Testis (tissue), 3 donors: ENCODE results near the gene SKI. TPM values are rescaled to one million over a fixed set of nuclear protein-coding genes. Genes with fewer than 3 reads are reported as not detected.

Source experiments
- DNase-seq: peaks from one replicate; pipeline ENCODE4 v3.0.0-alpha.2; 2019
- H3K27ac ChIP-seq, 2 donors: fragments of 200-600 bp; sonication (generic); one replicate each; pipeline ENCODE4 v1.5.1; 2019
- H3K27me3 ChIP-seq: fragments of 200-600 bp; sonication (generic); one replicate; pipeline ENCODE4 v1.5.1; 2019
- H3K36me3 ChIP-seq: fragments of 200-600 bp; sonication (generic); one replicate; pipeline ENCODE4 v1.5.1; 2017; ENCODE audit warnings: low read depth; ENCODE audit errors: missing control alignments
- H3K4me1 ChIP-seq: fragments of 200-600 bp; sonication (generic); one replicate; pipeline ENCODE4 v1.5.1; 2019
- H3K4me3 ChIP-seq, 2 donors: fragments of 200-600 bp; sonication (generic); one replicate each; pipeline ENCODE4 v1.5.1; 2017 to 2019
- H3K9me3 ChIP-seq: fragments of 200-600 bp; sonication (generic); one replicate; pipeline ENCODE4 v1.5.1; 2017
- POLR2A ChIP-seq: fragments of 450-650 bp; IDR thresholded peaks from one replicate; pipeline ENCODE4 v1.6.1; 2017; ENCODE audit warnings: antibody characterized with exemption, mild to moderate bottlenecking, moderate library complexity
- WGBS, 2 donors: methylation state at CpG; one replicate each; pipeline ENCODE4 v1.1.5; 2018; 5-methylcytosine and 5-hydroxymethylcytosine counted together
- intact Hi-C: fragments of 100-400 bp; cut with DNase I; formaldehyde crosslinking; loops from one replicate; pipeline ENCODE4 v1.15.1; 2023; ENCODE audit warnings: low total_unique reads
- polyA plus RNA-seq: library from polyadenylated mRNA; stranded (reverse); fragments of 350-450 nt; fragmentation: Illumina TruSeq; extraction: RNeasy Lipid Tissue Mini Kit (QIAGEN cat#74804); gene quantifications from one replicate; pipeline ENCODE4 v1.2.3, GENCODE V29; 2014; ENCODE audit warnings: low read depth, low replicate concordance; ENCODE audit not compliant: insufficient read depth
- total RNA-seq, 2 donors: library from RNA; depleted of rRNA; stranded (reverse); fragments of >200 nt; gene quantifications; one replicate each; pipeline ENCODE4 v1.2.3, GENCODE V29; 2016
- TF ChIP-seq, protein P1 (sequence below), 3 experiments: fragments of 450-650 bp in 2 of 3; fragments of 200-600 bp in 1 of 3; sonication (generic) in 1 of 3; IDR thresholded peaks; one replicate each; pipeline ENCODE4 v1.5.1; 2016 to 2019; ENCODE audit warnings: antibody characterized with exemption in 3 of 3, mild to moderate bottlenecking in 2 of 3, moderate library complexity in 1 of 3

The SKI gene
- total and polyA plus RNA-seq, 3 donors from 2014 or later, result 40.2 to 87.1 (median 85.7) TPM

DNA sequence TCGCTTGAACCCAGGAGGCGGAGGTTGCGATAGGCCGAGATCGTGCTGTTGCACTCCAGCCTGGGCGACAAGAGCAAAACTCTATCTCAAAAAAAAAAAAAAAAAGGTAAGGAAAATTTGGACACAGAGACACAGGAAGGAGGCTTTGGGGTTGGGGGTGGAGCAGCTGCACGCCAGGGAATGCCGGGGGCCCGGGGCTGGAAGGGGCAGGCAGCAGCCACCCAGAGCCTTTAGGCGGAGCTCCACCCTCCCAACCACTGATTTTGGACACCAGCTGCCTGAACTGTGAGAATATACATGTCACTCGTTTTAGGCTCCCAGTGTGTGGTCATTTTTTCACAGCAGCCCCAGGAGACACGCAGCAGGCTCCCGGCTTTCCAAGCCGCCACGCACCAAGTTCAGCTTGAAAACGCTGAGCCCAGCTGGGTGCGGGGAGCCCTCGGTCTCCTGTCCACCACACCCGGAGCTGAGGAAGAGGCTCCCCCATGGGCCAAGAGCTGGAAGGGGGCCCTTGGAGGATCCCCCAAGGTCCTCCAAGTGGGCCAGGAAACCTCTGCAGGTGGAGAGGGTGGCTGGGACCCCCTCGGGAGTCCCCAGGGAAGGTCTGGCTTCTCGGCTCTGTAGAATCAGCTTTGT lies 27.7 kb upstream of the SKI start:
- intact Hi-C loops, result loop anchor here (10.0 kb wide), 1 partner anchor 114 kb away; no protein-coding TSS in a partner anchor
- no peaks in the 10 kb centered on the region for H3K27me3 ChIP-seq
- H3K36me3 ChIP-seq, result no peaks in the 10 kb centered on the region
- peaks cover 12% of the 10 kb centered on the region for H3K4me1 ChIP-seq
- H3K27ac ChIP-seq, result no peak overlapping the region
- no peak for TF ChIP-seq POLR2A
- no peak overlapping the region for H3K4me3 ChIP-seq
- no peak for DNase-seq
- H3K9me3 ChIP-seq, result no peaks in the 10 kb centered on the region
- WGBS, 2 donors, result 84 to 89% methylated on average over 10 to 21 of the region's 21 CpGs

DNA sequence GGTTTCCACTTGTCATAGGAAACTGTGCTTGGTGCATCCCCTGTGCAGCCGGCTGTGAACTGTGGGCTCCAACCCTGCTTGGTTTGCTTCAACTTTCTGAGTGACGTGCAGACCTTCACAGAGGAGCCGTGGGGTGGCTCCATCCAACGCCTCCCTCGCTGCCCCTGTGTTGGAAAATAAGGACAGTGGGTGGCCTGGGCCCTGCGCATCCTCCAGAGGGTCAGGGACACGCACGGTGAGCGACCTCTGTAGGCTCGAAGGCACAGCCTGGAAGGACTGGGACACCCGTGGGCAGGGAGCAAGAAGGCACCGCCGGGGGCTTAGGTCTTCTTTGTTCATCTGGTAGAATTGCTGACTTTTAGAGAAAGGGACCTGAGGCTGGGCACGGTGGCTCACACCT lies 27.1 kb upstream of the SKI start:
- WGBS, 2 donors, result 95 to 98% methylated on average over 7 to 14 of the region's 14 CpGs
- peaks cover 14% of the 10 kb centered on the region for H3K4me1 ChIP-seq

DNA sequence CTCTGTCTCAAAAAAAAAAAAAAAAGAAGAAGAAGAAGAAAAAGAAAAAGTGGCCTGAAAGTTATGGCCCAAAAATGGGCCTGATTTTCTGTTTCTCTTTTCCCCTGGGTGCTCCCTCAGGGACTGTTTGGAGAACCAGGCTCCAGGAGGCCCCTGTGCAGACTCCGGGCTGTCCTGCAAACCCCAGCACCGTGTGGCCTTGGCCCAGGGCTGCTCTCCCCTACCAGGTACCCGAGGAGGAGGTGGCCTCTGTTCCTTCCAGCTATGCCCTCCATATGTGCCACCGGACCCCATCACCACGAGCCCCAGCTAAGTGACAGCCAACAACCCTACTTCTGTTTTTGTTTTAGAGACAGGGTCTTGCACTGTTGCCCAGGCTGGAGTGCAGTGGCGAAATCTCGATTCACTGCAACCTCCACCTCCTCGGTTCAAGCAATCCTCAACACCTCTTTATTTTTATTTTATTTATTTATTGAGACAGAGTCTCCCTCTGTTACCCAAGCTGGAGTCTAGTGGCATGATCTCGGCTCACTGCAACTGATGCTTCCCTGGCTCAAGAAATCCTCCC lies 26.0 kb upstream of the SKI start:
- H3K36me3 ChIP-seq, result no peaks in the 10 kb centered on the region
- H3K27me3 ChIP-seq, result no peaks in the 10 kb centered on the region
- intact Hi-C loops, result loop anchor here (10.0 kb wide), 1 partner anchor 113 kb away; no protein-coding TSS in a partner anchor
- H3K4me1 ChIP-seq, result peaks cover 23% of the 10 kb centered on the region
- DNase-seq, result no peak
- 88 to 93% methylated on average over 9 of the region's 9 CpGs for WGBS, 2 donors
- TF ChIP-seq, protein P1, sequence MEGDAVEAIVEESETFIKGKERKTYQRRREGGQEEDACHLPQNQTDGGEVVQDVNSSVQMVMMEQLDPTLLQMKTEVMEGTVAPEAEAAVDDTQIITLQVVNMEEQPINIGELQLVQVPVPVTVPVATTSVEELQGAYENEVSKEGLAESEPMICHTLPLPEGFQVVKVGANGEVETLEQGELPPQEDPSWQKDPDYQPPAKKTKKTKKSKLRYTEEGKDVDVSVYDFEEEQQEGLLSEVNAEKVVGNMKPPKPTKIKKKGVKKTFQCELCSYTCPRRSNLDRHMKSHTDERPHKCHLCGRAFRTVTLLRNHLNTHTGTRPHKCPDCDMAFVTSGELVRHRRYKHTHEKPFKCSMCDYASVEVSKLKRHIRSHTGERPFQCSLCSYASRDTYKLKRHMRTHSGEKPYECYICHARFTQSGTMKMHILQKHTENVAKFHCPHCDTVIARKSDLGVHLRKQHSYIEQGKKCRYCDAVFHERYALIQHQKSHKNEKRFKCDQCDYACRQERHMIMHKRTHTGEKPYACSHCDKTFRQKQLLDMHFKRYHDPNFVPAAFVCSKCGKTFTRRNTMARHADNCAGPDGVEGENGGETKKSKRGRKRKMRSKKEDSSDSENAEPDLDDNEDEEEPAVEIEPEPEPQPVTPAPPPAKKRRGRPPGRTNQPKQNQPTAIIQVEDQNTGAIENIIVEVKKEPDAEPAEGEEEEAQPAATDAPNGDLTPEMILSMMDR (IDR thresholded peaks at IDR 0.05), result no peak
- TF ChIP-seq POLR2A, result no peak
- no peak overlapping the region for H3K27ac ChIP-seq
- no peaks in the 10 kb centered on the region for H3K9me3 ChIP-seq
- H3K4me3 ChIP-seq, result no peak overlapping the region

More for the DNA sequence above, 27.1 kb upstream of the SKI start:
- intact Hi-C loops, result loop anchor here (10.0 kb wide), 1 partner anchor 114 kb away; no protein-coding TSS in a partner anchor
- Histone ChIP-seq H3K4me3 (no peak overlapping the region), H3K27me3 (no peaks in the 10 kb centered on the region), H3K9me3 (no peaks in the 10 kb centered on the region), H3K27ac (no peak overlapping the region), H3K36me3 (no peaks in the 10 kb centered on the region)
- TF ChIP-seq POLR2A, result no peak
- TF ChIP-seq, protein P1 (IDR thresholded peaks at IDR 0.05), result no peak
- DNase-seq, result no peak

DNA sequence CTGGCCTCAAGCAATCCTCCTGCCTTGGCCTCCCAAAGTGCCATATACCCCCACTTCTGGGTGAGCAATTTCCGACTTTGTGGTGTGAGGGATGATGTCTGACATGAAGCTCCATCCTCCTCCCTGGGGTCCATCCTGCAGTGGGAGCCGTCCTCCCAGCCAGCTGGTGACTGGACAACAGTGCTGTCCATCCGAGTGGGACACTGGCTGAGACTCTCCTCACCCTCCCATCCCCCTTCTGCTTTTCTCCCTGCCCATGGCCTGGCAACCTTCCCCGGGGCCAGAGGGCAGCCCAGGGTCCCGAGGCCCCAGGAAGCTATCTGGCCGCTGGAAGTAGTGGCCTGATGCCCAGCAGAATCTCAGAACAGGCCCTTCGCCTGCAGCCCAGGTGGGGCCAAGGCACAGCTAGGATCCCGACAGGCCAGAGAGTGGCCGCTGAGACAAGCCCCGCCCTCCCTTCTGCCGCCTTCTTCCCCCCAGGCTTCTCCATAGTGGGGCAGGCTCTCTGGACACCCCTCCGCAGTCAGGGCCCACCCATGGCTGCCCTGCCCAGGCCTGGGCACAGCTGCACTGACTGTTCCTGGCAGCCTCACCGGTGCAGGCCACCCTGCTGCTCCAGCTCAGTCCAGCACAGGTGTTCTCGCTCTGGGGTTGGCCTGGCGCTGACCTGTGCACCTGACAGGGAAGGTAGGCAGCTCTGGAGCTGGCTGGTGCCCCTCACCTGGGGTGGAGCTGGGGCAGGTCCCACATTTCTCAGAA lies 25.1 kb upstream of the SKI start:
- H3K4me1 ChIP-seq, result peaks cover 31% of the 10 kb centered on the region
- WGBS, 2 donors, result 88 to 96% methylated on average over 3 to 15 of the region's 15 CpGs
- H3K27ac ChIP-seq, result no peak overlapping the region
- TF ChIP-seq, protein P1 (IDR thresholded peaks at IDR 0.05), result no peak
- no peak for TF ChIP-seq POLR2A
- no peaks in the 10 kb centered on the region for H3K9me3 ChIP-seq
- no peak for DNase-seq
- intact Hi-C loops, result loop anchor here (10.0 kb wide), 1 partner anchor 112 kb away; no protein-coding TSS in a partner anchor
- H3K4me3 ChIP-seq, result no peak overlapping the region
- no peaks in the 10 kb centered on the region for H3K27me3 ChIP-seq
- H3K36me3 ChIP-seq, result no peaks in the 10 kb centered on the region
